Breast epithelium (tissue), 4 donors: Measurements from ENCODE around the gene OR11L1. TPM values are rescaled to one million over a fixed set of nuclear protein-coding genes. Genes with fewer than 3 reads are reported as not detected.

ENCODE experiments used
- DNase-seq, 2 donors: peaks; one replicate each; pipeline ENCODE4 v3.0.0-alpha.2; 2019; ENCODE audit warnings: low spot score in 2 of 2
- H3K27ac ChIP-seq, 2 donors: fragments of 200-600 bp; sonication (generic) in 1 of 2; one replicate each; pipeline ENCODE4 v1.5.1; 2016 to 2019; ENCODE audit warnings: mild to moderate bottlenecking in 1 of 2
- H3K27me3 ChIP-seq, 2 donors: fragments of 200-600 bp; sonication (generic) in 1 of 2; one replicate each; pipeline versions ENCODE4 v1.5.1 to v1.6.0; 2017 to 2019; ENCODE audit warnings: control low read depth in 1 of 2, mild to moderate bottlenecking in 1 of 2
- H3K36me3 ChIP-seq: fragments of 200-600 bp; one replicate; pipeline ENCODE4 v1.5.1; 2019
- H3K4me1 ChIP-seq, 2 donors: fragments of 200-600 bp; sonication (generic); one replicate each; pipeline ENCODE4 v1.5.1; 2016 to 2019; ENCODE audit warnings: control low read depth in 1 of 2
- H3K4me3 ChIP-seq, 3 donors: fragments of 200-600 bp; sonication (generic); 1 replicate in 2 of 3; 2 replicates in 1 of 3; pipeline ENCODE4 v1.5.1; 2016 to 2019; ENCODE audit warnings: mild to moderate bottlenecking in 3 of 3, moderate library complexity in 2 of 3
- H3K9me3 ChIP-seq, 2 donors: fragments of 200-600 bp; sonication (generic) in 1 of 2; one replicate each; pipeline ENCODE4 v1.5.1; 2016 to 2019; ENCODE audit warnings: control low read depth in 1 of 2
- CTCF ChIP-seq, 3 donors: fragments of 450-650 bp; IDR thresholded peaks; one replicate each; pipeline ENCODE4 v1.5.1; 2016 to 2017; ENCODE audit warnings: antibody characterized with exemption in 3 of 3, mild to moderate bottlenecking in 3 of 3, moderate library complexity in 3 of 3
- POLR2A ChIP-seq: fragments of 450-650 bp; IDR thresholded peaks from one replicate; pipeline ENCODE4 v1.6.1; 2016; ENCODE audit warnings: antibody characterized with exemption, mild to moderate bottlenecking, moderate library complexity
- POLR2AphosphoS5 ChIP-seq, 3 donors: sonication (generic); formaldehyde crosslinking; IDR thresholded peaks; one replicate each; pipeline ENCODE4 v1.6.1; 2017; ENCODE audit warnings: antibody characterized with exemption in 3 of 3
- intact Hi-C: fragments of 100-400 bp; cut with DNase I; formaldehyde crosslinking; loops from one replicate; pipeline ENCODE4 v1.15.1; 2023; ENCODE audit warnings: low total_unique reads
- total RNA-seq, 3 donors: library from RNA; depleted of rRNA; stranded (reverse); fragments of >200 nt; gene quantifications; one replicate each; pipeline ENCODE4 v1.1.0, GENCODE V29; 2016

The OR11L1 gene
- total RNA-seq, 3 donors from 2014 or later = not detected

GRCh38 chr1:247845011-247845692 is 3.5 kb upstream of the OR11L1 start:
- Histone ChIP-seq H3K36me3 (no peaks in the 10 kb centered on the region), H3K27me3 (no peaks in the 10 kb centered on the region), H3K9me3 (no peaks in the 10 kb centered on the region), H3K27ac (no peak overlapping the region), H3K4me3 (no peak overlapping the region), H3K4me1 (no peaks in the 10 kb centered on the region)
- TF ChIP-seq CTCF (IDR thresholded peaks at IDR 0.05) = no peak
- no peak for TF ChIP-seq POLR2A
- TF ChIP-seq POLR2AphosphoS5 (IDR thresholded peaks at IDR 0.05) = no peak
- intact Hi-C loops = no loop called here
- no peak for DNase-seq

GRCh38 chr1:247843411-247843810 is 1.7 kb upstream of the OR11L1 start:
- no peak overlapping the region for H3K4me3 ChIP-seq
- TF ChIP-seq POLR2AphosphoS5 (IDR thresholded peaks at IDR 0.05) = no peak
- no peak for TF ChIP-seq POLR2A
- TF ChIP-seq CTCF (IDR thresholded peaks at IDR 0.05) = no peak
- DNase-seq = no peak
- H3K27ac ChIP-seq = no peak overlapping the region
- no peaks in the 10 kb centered on the region for H3K36me3 ChIP-seq
- intact Hi-C loops = no loop called here
- no peaks in the 10 kb centered on the region for H3K4me1 ChIP-seq
- no peaks in the 10 kb centered on the region for H3K9me3 ChIP-seq
- no peaks in the 10 kb centered on the region for H3K27me3 ChIP-seq

- Histone ChIP-seq H3K27me3 (no peaks in the 10 kb centered on the region), H3K4me3 (no peak overlapping the region), H3K4me1 (no peaks in the 10 kb centered on the region), H3K27ac (no peak overlapping the region), H3K36me3 (no peaks in the 10 kb centered on the region), H3K9me3 (no peaks in the 10 kb centered on the region)
- intact Hi-C loops = no loop called here
- TF ChIP-seq POLR2AphosphoS5 (IDR thresholded peaks at IDR 0.05) = no peak
- no peak for DNase-seq
Measured at GRCh38 chr1:247840818-247841217, 878 bp downstream of the OR11L1 start.

GRCh38 chr1:247833601-247834000 is 8.1 kb downstream of the OR11L1 start:
- Histone ChIP-seq H3K27ac (no peak overlapping the region), H3K9me3 (no peaks in the 10 kb centered on the region), H3K27me3 (no peaks in the 10 kb centered on the region), H3K4me1 (no peaks in the 10 kb centered on the region), H3K4me3 (no peak overlapping the region), H3K36me3 (no peaks in the 10 kb centered on the region)
- no peak for TF ChIP-seq POLR2A
- intact Hi-C loops = no loop called here
- DNase-seq = no peak

GRCh38 chr1:247829656-247830055 is 12.0 kb downstream of the OR11L1 start:
- no peak for DNase-seq
- TF ChIP-seq POLR2AphosphoS5 (IDR thresholded peaks at IDR 0.05) (no peak), CTCF (IDR thresholded peaks at IDR 0.05) (no peak), POLR2A (no peak)
- no peaks in the 10 kb centered on the region for H3K4me1 ChIP-seq
- H3K9me3 ChIP-seq = no peaks in the 10 kb centered on the region
- no peaks in the 10 kb centered on the region for H3K36me3 ChIP-seq
- H3K27ac ChIP-seq = no peak overlapping the region
- no peaks in the 10 kb centered on the region for H3K27me3 ChIP-seq
- intact Hi-C loops = no loop called here
- no peak overlapping the region for H3K4me3 ChIP-seq

GRCh38 chr1:247825362-247825761 is 16.3 kb downstream of the OR11L1 start:
- H3K27ac ChIP-seq = no peak overlapping the region
- H3K36me3 ChIP-seq = no peaks in the 10 kb centered on the region
- no peaks in the 10 kb centered on the region for H3K9me3 ChIP-seq
- intact Hi-C loops = no loop called here
- DNase-seq = no peak
- no peaks in the 10 kb centered on the region for H3K4me1 ChIP-seq
- TF ChIP-seq CTCF (IDR thresholded peaks at IDR 0.05) = no peak
- no peak for TF ChIP-seq POLR2A
- no peak for TF ChIP-seq POLR2AphosphoS5 (IDR thresholded peaks at IDR 0.05)
- H3K4me3 ChIP-seq = no peak overlapping the region
- no peaks in the 10 kb centered on the region for H3K27me3 ChIP-seq
